Fibroblast of skin of left biceps (primary cell): Measurements from ENCODE around the gene RANBP3.
A peak's percentile ranks its signal among the peaks of the same experiment; 100 is the strongest.
"Not testable (repeated sequence)": the region's sequence is repeated elsewhere in the genome, so short reads cannot be mapped to it uniquely, and the experiment has no call there.

Experiments used
- DNase-seq, 2 experiments: peaks; one replicate each; pipeline ENCODE4 v3.0.0-alpha.2; 2013; ENCODE audit warnings: low read depth in 2 of 2

Gene RANBP3, protein sequence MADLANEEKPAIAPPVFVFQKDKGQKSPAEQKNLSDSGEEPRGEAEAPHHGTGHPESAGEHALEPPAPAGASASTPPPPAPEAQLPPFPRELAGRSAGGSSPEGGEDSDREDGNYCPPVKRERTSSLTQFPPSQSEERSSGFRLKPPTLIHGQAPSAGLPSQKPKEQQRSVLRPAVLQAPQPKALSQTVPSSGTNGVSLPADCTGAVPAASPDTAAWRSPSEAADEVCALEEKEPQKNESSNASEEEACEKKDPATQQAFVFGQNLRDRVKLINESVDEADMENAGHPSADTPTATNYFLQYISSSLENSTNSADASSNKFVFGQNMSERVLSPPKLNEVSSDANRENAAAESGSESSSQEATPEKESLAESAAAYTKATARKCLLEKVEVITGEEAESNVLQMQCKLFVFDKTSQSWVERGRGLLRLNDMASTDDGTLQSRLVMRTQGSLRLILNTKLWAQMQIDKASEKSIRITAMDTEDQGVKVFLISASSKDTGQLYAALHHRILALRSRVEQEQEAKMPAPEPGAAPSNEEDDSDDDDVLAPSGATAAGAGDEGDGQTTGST

DNA sequence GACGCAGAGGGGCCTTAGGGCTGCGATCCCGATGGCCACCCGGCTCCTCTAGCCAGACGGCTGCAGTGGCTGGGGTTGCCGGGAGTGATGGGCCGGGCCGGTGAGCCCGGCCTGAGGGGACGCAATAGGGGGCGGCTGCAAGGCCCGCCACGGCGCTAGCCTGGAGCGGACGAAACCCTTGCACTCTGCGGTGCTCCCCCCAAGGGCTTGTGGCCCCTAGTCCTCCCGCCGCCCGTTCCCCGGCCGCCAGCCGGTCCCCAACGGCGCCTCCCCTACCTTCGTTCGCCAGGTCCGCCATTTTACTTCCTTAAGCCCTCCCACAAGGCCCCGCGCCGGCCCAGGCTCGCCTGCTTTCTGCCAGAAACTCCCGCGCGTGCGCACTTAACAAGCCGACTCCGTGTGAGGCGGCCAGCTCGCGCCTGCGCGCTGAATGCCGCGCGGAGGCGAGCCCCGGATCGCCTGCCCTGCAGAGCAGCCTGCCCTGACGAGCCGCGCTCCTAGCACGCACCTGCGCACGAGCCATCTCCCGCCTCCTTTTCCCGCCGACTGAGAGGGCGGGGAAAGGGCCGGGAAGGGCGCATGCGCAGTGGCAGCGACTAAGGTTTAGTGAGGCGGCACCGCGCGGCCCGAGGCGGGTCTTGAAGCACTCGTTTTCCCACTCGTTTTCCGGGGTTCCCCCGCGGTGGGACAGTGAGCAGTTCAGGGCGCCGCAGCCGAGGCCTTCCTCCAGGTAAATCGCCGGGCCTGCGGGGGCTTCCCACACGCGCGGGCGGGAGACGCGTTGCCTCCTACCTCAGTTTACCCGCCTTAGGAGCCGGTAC, at the start of gene RANBP3:
RANBP3 (minus strand) TSS at position 356 of the 821 bp plus-strand sequence; CDS start at position 298, 58 bp downstream.
- DNase-seq: peak; percentile 96 to 97

DNA sequence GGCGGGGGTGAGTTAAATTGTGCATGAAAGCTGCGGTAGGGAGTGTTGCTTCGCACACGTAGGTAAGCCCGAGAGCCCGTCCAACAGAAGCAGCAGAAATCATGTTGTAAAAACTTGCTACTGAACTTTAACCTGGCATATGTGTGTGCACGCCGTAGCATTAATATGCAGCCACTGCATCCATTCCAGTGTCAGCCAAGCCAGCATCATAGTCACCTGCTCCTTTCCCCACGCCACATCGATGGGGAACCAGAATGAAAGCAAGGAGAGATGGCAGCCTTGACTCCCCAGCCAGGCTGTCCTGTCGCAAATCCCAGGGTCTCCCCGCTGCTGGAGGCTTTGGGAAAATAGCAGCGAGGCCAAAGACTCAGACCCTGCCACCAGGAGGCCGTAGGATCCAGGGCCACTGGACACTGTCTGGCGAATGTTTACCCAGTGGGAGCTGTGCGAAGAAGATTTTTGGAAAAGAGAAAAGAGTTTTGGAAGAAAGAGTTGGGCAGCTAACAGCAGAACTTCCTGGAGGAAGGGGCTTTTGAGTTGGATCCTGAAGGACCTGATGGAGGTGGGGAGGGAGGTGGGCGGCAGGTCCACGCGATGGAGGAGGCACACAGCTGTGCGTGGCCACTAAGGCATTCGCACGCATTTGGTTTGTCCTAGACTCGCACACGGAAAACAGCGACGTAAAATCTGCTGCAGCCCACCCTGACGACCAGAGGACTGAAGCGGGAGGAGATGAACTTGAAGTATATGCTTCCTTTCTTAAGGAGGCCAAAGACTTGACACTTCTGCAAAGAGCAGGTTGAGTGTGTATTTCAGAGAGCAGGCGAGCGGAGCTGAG, 48.7 kb upstream of the RANBP3 start:
- no peak for DNase-seq

DNA sequence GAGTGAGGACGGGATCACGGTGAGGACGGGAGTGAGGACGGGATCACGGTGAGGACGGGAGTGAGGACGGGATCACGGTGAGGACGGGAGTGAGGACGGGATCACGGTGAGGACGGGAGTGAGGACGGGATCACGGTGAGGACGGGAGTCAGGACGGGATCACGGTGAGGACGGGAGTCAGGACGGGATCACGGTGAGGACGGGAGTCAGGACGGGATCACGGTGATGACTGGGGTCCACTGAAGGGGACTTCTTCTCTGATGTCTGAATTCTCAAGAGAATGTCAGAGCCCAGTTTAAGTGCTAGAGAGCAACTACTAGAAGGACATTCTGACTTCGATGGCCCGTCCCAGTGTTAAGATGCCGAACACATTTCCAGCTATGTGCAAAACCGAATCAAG, 46.8 kb upstream of the RANBP3 start:
- DNase-seq: not testable (repeated sequence)

DNA sequence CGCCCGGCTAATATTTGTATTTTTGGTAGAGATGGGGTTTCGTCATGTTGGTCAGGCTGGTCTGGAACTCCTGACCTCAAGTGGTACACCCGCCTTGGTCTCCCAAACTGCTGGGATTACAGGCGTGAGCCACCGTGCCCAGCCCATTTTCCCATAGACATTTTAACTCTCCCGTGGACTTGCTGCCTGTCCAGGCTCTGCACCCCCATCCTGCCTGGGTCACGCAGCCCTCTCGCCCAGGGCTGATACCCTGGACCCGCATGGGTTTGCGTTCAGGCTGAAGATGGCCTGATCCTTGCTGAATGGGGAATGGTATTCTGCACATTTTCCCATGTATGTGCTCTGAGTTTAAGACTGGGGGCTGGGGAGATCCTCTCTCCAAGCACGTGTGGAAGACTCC, 46.0 kb upstream of the RANBP3 start:
- no peak for DNase-seq

DNA sequence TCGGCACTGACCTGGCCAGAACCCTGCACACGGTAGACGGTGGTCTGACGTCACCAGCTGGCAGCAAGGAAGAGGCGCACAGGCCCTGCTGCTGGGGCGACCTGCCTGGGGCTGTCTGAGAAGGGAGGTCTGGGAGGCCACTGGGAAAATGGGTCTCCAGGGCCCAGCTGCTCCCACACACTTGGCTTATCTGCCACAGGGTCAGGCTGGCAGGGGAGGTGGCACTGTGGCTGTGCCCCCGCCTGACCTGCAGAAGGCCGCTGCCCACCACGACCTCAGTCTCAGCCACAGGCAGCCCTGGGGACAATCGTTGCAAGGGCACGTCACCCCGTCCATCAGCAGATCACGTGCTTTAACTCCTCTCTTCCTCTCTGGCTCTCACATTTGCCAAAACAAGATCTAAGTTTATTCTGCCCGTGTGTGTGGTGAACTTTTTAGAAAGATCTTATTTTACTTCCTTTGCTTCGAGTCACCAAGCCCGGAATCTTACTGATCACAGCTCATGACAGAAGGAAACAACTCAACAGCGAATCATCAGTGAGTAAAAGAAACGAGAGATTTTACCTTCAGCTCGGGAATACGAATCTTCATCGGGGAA, 45.2 kb upstream of the RANBP3 start:
- peak in 1 of 2 experiments; percentile 22 for DNase-seq

DNA sequence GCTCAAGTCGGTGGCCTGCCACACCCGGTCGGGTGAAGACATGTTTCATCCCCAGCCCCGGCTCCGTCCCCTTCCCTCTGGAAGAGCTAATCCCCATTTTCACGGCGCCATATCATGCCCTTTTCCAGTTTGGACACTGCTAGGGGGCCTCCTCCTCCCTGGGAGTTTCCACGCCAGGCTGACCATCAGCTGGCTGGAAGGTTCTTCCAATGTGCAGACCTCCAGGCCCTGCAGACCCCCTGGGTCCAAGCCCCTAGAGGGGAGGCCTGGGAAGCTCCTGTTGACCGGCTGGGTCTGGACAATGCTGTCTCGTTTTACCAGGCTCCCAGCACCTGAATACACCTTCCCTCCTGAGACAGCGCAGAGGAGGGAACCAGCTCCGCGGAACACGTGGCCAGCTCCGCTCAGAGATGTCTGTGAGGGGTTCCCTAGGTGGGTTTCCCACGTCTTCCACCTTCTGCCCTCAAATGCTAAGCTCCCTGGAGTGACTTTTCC, 44.7 kb upstream of the RANBP3 start:
- DNase-seq: no peak

DNA sequence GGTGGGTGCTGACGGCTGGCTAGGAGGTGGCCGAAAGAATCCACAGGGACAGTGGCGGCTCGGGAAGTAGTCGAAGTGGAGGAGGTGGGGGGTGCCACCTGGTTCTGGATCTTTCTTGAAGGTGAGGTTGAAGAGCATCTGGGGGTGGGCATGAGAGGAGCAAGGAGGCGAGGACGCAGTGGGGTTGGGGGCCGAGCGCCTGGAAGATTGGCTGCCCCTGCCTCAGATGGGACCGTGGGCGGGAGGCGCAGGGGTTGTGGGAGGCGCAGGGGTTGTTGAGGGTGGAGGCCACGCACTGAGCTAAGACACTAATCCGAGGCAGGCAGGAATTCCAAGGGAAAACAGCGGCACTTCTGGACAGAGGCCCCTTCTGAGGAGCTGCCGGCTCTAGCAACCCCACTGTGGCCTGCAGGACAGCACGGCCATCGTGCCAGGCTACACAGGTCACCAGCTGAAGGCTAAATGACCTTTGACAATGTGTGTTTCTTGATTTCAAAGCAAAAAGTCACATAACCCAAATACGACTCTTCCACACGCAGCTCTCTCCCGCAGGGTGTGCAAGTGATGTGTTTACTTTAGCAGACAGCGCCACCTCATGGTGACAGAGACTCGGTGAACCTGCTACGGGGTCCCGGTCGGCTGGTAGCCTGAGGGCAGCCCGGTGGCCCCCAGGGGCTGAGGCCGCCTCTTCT, 44.1 kb upstream of the RANBP3 start:
- DNase-seq: peak; percentile 32 to 37

DNA sequence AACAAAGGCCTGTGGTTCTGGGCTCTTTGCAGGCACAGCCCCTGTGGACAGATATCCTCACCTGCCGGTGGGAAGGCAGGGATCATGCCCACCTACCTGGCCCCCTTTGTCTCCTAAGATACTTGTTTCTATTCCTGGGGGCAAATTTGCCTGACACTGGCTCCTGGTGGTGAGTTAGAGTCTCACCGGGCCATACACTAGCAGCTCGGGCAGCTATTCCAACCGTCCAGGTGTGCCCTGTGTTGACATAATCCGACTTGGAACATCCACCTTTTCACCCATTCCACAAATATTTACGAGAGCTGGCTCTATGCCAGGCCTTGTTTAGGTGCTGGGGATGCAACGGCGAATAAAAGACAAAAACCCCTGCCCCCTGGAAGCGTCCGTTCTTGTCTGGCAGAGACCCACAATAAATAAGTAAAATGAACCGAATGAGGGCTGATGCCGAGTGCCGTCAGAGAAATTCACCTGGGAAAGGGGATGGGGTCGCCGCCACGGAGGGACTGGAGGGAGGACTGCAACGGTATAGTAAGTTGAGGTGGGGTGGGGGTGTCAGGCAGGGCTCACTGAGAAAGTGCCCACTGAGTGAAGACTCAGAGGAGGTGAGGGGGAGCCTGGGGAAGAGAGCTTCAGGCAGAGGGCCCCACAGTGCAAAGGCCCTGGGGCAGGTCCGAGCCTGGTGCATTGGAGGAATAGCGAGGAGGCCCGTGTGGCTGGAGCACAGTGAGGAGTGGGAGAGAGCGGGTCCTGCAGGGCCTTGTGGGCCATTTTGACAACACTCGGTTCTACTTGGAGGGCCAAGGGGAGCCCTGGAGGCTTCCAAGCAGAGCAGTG, 43.2 kb upstream of the RANBP3 start:
- DNase-seq: no peak

DNA sequence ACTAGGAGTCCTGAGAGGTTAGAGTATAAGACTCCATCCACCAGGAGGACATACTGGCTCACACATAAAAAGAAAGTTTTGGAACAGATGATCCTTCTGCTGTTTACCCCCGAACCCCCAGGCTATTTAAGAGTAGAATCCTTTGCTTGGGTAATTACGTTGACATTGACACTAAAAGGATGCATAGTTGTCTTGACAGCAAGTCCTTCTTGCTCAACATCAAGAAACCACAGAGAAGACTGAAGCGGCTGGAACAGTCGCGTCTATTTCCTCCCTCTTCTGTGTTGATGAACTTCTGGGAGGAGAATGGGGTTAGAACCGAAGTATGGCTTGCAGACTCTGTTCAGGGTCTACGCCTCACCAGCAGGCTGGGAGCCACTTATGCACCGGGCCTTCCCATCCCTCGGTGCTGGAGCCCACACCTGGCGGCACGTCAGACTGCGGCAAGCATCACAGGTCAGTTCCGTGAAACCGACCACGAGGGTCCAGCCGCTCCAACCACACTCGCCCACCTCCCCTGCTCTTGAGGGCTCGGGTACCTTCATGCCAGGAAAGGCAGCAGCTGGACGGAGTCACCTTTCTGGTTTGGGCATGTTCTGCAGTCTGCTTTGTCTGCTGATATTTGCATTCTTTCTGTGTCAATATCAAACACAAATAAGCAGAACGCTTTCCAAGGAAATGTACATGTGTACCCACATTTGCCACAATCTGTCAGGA, 42.4 kb upstream of the RANBP3 start:
- no peak for DNase-seq

DNA sequence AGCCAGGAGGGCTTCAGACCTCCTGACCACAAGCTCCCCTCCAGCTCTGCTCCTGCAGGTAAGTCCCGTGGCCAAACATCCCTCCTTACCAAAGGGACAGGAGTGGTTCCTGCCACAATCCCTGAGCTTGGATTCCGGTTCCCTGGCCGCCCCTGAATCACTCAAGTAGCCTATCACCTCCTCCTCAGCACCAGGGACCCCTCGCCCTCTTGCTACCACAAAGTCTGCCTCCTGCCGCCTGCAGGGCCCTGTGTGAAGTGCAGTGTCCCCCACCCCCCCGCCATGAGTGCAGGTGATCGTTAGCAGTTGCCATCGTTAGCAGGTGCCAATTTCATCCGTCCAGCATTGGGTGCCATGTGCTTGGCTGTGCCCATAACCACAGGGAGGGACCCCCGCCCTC, 40.8 kb upstream of the RANBP3 start:
- no peak for DNase-seq

DNA sequence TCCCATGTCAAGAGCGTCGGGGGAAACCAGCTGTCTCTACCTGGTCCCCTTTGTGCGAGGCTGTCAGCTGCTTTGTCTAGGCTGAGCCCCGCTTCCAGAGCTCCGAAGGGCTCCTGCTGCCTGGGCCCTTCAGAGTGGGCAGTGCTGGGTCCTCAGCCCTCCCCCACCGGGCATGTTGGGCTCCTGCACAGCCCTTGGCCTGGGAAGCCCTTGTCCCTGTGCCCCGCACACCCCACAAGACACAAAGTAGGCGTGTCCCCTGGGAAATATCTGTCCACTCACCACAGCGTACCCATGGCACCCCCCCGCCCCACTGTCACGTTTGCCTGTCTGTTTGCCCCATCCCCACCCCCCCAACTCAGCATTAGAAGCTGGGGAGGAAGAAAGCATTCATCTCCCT, 39.6 kb upstream of the RANBP3 start:
- no peak for DNase-seq

DNA sequence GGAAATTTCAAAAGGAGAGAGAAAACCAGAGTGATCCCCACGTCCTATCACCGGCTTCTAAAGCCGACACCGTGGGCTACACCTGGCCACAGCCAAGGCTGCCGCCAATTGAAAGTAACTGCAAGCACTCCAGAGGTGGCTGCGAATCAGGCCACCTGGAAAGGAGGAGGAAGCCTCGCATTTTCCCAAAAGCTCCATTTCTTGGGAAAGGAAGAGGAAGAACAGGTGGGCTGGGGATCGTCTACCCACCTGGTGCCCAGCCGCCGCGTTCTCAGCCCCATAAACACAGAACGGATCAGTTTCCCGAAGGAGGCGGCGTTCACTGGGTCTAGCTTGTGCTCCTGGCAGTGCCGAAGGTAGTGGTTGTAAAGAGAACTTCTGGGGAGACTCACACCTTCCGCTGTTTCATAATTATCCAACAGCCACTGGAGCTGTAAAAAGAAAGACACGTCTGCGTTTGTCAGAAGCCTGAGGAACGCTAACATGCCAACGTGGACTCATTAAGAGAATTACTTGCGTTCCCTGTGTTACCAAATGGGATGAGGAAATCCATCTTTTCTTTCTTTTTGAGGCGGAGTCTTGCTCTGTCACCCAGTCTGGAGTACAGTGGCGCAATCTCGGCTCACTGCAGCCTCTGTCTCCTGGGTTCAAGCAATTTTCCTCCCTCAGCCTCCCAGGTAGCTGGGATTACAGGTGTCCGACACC, 38.1 kb upstream of the RANBP3 start:
- no peak for DNase-seq

DNA sequence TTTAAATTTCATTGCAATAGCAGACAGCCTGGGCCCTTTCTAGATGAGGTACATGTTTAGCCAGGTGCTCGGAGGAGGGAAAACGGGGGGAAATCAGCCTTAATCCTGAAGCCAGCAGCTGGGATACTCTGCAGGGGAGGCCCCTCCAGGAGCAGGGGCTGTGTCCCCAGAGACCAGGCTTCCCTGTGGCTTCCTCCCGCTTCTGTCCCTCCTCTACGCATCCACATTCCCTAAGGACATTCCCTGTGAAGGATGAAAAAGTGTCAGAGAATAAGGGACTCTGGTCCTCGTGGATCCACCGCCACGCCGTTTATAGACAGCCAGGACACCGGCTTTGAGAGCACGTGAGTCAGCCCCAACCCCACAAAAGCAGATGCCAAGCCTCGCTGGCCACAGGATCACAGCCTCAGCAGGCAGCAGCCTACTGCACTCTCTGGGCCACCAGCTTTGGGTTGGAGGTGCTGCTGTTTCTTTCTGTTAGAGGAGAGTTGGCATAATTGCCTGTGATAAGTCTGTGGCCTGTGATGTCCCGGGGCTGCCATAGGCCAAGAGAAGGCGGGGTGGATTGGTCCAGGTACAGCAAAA, 36.7 kb upstream of the RANBP3 start:
- no peak for DNase-seq

DNA sequence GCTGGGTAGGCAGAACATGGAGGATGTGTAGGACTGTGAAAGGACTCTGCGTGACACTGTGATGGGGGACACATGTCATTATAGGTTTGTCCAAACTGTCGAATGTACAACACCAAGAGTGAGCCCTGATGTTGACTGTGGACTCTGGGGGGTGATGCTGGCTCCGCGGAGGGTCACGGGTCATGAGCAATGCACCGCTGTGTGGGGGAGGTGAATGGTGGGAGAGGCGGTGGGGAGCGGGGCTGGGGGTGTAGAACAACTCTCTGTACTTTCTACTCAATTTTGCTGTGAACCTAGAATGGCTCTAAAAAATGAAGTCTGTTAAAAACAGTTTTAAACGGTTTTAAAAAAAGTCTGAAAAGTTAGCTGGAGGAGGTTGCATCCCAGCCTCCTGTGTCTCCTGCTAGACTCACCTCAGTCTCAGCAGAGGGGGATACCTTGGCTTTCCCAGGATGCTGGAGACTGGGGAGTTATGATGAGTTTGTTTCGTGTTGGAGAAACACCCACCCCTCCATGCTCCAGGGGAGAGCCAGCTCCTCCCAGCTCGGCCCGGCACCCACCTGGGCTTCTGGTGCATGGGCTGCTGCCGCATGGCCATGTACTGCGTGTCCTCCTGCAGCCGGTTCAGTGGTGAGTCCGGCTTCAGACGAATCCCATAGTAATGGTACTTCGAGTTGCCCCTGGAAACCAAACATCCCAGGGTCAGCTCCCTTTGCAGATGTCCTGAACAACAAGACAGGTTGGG, 34.7 kb upstream of the RANBP3 start:
- no peak for DNase-seq

DNA sequence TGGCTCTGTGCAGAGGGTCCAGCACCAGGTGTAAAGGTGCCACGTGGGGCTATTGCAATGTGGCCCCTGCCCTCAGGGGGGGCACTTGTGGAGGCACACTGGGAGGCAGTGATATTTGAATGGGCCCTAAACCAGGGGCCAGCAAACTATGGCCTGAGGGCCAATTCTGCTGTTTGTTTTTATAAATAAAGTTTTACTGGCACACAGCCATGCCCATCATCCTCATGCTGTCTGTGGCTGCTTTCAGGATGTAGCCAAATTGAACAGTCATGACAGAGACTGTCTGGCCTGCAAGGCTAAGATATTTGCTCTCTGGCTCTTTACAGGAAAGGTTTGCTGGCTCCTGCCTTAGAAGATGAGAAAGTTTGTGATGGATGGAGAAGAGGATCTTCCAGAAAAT, 33.9 kb upstream of the RANBP3 start:
- no peak for DNase-seq

DNA sequence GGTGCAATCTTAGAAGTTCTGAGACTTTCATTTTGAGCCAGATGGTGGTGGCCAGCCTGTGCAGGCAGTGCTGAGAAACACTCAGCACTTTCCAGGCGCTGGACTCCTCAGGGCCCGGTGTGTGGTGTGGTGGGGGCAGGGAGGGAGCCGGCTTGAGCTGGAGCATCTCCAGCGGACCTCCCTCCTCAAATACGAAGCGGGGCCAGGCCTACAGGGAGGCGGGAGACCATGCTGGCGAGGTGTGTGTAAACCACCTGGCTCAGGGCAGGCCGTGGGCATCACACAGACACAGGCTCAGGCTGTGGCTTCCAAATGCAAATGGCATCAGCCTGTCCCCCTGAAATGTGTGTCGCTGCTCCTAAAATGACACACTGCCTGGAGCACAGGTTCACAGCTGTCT, 33.3 kb upstream of the RANBP3 start:
- no peak for DNase-seq

DNA sequence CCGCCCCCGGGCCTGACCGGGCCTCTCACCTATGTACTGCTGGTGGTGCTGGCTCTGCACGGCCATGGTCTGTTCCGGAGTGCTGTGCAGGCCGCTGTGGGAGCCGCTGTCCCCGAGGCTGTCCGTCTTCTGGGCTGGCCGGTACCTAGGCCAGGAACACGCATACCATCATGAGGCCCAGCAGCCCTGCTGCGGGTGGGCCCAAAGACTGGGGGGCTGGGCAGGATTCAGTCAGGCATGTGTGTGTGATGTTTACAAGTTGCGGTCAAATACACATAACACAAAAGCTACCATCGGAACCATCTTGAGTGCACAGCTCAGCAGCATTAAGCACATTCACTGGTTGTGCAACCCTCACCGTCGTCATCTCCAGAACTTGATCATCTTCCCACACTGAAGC, 32.2 kb upstream of the RANBP3 start:
- DNase-seq: no peak
